ENCODE results near the gene CDK19. TPM values are rescaled to one million over a fixed set of nuclear protein-coding genes. Genes with fewer than 3 reads are reported as not detected.

The CDK19 gene
- total and polyA plus RNA-seq, 2 of the 13 experiments (the other 11 are each of a cell fraction or from before 2014, with no cell fraction given): 13.4 to 27.0 TPM

DNA sequence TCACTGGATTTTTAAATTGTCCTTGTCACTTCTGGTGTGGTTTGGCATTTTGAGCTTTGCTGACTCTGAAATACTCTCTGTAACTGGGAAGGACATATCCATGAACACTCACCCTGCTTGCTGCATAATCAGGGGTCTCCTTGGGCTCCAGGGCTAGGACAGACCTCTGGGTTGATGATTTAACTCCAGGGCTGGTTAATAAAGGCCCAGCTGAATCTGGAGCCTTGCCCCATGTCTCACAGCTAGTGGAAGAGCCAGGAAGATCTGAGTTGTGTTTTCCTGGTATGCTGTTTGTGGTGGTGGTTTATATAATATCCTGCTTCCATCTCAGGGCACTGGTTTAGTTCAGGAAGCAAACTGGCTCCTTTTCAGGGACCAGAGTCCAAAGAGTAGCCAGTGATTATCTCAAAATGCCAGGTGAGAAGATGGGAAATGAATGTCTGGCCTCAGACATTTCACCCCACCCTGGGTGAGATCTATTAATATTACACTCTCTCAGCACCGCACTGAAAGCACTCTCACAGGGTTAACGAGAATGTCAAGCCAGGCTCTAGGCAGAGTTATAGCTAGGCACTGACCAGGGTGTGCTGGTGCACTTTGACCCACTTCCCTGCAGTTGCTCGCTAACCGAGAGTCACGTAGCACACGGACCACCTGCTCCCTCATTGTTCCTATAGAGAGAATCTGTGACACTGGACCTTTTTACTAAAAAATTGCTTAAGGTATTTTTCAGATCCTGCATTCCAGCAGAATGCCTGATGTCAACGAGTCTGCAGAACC lies 248.7 kb downstream of the CDK19 start (continued):
- TF ChIP-seq, protein P1, sequence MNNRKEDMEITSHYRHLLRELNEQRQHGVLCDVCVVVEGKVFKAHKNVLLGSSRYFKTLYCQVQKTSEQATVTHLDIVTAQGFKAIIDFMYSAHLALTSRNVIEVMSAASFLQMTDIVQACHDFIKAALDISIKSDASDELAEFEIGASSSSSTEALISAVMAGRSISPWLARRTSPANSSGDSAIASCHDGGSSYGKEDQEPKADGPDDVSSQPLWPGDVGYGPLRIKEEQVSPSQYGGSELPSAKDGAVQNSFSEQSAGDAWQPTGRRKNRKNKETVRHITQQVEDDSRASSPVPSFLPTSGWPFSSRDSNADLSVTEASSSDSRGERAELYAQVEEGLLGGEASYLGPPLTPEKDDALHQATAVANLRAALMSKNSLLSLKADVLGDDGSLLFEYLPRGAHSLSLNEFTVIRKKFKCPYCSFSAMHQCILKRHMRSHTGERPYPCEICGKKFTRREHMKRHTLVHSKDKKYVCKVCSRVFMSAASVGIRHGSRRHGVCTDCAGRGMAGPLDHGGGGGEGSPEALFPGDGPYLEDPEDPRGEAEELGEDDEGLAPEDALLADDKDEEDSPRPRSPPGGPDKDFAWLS (CRISPR knock-in tag; IDR thresholded peaks at IDR 0.05; ENCODE audit: borderline replicate concordance): no peak
- TF ChIP-seq KAT2B (IDR thresholded peaks at IDR 0.05; ENCODE audit: borderline replicate concordance, low read depth, low read length): no peak
- TF ChIP-seq, protein P2, sequence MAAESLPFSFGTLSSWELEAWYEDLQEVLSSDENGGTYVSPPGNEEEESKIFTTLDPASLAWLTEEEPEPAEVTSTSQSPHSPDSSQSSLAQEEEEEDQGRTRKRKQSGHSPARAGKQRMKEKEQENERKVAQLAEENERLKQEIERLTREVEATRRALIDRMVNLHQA (CRISPR knock-in tag; IDR thresholded peaks at IDR 0.05): no peak
- TF ChIP-seq, protein P3, sequence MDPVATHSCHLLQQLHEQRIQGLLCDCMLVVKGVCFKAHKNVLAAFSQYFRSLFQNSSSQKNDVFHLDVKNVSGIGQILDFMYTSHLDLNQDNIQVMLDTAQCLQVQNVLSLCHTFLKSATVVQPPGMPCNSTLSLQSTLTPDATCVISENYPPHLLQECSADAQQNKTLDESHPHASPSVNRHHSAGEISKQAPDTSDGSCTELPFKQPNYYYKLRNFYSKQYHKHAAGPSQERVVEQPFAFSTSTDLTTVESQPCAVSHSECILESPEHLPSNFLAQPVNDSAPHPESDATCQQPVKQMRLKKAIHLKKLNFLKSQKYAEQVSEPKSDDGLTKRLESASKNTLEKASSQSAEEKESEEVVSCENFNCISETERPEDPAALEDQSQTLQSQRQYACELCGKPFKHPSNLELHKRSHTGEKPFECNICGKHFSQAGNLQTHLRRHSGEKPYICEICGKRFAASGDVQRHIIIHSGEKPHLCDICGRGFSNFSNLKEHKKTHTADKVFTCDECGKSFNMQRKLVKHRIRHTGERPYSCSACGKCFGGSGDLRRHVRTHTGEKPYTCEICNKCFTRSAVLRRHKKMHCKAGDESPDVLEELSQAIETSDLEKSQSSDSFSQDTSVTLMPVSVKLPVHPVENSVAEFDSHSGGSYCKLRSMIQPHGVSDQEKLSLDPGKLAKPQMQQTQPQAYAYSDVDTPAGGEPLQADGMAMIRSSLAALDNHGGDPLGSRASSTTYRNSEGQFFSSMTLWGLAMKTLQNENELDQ (CRISPR knock-in tag; IDR thresholded peaks at IDR 0.05; ENCODE audit: borderline replicate concordance): no peak
- no peak for TF ChIP-seq HNRNPK (IDR thresholded peaks at IDR 0.05; ENCODE audit: low read depth, low read length, poor library complexity, severe bottlenecking)
- no peak for TF ChIP-seq CAMTA2 (CRISPR knock-in tag; IDR thresholded peaks at IDR 0.05; ENCODE audit: borderline replicate concordance)
- no peak for TF ChIP-seq TCF12 (IDR thresholded peaks at IDR 0.05)
- peak; percentile 80 for TF ChIP-seq TCF12 (CRISPR knock-in tag; IDR thresholded peaks at IDR 0.05)
- TF ChIP-seq, protein P4, sequence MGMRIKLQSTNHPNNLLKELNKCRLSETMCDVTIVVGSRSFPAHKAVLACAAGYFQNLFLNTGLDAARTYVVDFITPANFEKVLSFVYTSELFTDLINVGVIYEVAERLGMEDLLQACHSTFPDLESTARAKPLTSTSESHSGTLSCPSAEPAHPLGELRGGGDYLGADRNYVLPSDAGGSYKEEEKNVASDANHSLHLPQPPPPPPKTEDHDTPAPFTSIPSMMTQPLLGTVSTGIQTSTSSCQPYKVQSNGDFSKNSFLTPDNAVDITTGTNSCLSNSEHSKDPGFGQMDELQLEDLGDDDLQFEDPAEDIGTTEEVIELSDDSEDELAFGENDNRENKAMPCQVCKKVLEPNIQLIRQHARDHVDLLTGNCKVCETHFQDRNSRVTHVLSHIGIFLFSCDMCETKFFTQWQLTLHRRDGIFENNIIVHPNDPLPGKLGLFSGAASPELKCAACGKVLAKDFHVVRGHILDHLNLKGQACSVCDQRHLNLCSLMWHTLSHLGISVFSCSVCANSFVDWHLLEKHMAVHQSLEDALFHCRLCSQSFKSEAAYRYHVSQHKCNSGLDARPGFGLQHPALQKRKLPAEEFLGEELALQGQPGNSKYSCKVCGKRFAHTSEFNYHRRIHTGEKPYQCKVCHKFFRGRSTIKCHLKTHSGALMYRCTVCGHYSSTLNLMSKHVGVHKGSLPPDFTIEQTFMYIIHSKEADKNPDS (CRISPR knock-in tag; IDR thresholded peaks at IDR 0.05): peak; percentile 76; the same call in 1 of the 2 replicates
- TF ChIP-seq, protein P5, sequence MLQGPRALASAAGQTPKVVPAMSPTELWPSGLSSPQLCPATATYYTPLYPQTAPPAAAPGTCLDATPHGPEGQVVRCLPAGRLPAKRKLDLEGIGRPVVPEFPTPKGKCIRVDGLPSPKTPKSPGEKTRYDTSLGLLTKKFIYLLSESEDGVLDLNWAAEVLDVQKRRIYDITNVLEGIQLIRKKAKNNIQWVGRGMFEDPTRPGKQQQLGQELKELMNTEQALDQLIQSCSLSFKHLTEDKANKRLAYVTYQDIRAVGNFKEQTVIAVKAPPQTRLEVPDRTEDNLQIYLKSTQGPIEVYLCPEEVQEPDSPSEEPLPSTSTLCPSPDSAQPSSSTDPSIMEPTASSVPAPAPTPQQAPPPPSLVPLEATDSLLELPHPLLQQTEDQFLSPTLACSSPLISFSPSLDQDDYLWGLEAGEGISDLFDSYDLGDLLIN (CRISPR knock-in tag; IDR thresholded peaks at IDR 0.05; ENCODE audit: borderline replicate concordance): no peak
- TF ChIP-seq ZFP90 (CRISPR knock-in tag; IDR thresholded peaks at IDR 0.05; ENCODE audit: borderline replicate concordance): no peak
- no peak for TF ChIP-seq FLYWCH1 (CRISPR knock-in tag; IDR thresholded peaks at IDR 0.05)
- TF ChIP-seq ETV6 (CRISPR knock-in tag; conservative IDR thresholded peaks at IDR 0.05): no peak
- no peak; a peak in 1 of 4 replicates for TF ChIP-seq KLF16 (CRISPR knock-in tag; IDR thresholded peaks at IDR 0.05)
- TF ChIP-seq CCAR2 (optimal IDR thresholded peaks at IDR 0.05; ENCODE audit: low read depth, low read length): no peak
- TF ChIP-seq, protein P6, sequence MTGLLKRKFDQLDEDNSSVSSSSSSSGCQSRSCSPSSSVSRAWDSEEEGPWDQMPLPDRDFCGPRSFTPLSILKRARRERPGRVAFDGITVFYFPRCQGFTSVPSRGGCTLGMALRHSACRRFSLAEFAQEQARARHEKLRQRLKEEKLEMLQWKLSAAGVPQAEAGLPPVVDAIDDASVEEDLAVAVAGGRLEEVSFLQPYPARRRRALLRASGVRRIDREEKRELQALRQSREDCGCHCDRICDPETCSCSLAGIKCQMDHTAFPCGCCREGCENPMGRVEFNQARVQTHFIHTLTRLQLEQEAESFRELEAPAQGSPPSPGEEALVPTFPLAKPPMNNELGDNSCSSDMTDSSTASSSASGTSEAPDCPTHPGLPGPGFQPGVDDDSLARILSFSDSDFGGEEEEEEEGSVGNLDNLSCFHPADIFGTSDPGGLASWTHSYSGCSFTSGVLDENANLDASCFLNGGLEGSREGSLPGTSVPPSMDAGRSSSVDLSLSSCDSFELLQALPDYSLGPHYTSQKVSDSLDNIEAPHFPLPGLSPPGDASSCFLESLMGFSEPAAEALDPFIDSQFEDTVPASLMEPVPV (CRISPR knock-in tag; IDR thresholded peaks at IDR 0.05): peak; percentile 54; the same call in 1 of the 2 replicates
- TF ChIP-seq ZNF160 (CRISPR knock-in tag; IDR thresholded peaks at IDR 0.05): no peak
- no peak for TF ChIP-seq ZNF253 (CRISPR knock-in tag; IDR thresholded peaks at IDR 0.05; ENCODE audit: borderline replicate concordance)
- TF ChIP-seq ZNF180 (CRISPR knock-in tag; IDR thresholded peaks at IDR 0.05; ENCODE audit: borderline replicate concordance, low read depth): no peak

All from HepG2 (cell line).